HEK293T (cell line): ENCODE results near the gene EPHA3.
A peak's percentile ranks its signal among the peaks of the same experiment; 100 is the strongest.

ENCODE experiments used
- CTCF ChIA-PET: fragments of 350-600 bp; formaldehyde crosslinking; extraction: SDS; loops from one replicate; lab custom pipeline; 2021; ENCODE audit warnings: antibody characterized with exemption, inconsistent platforms; lab: Yijun Ruan, JAX
- POLR2A ChIA-PET: fragments of 350-600 bp; formaldehyde crosslinking; extraction: SDS; loops from one replicate; lab custom pipeline; 2020; ENCODE audit warnings: antibody characterized with exemption, inconsistent platforms; lab: Yijun Ruan, JAX
- DNase-seq: peaks from one replicate; pipeline ENCODE4 v3.0.0; 2012; ENCODE audit warnings: mixed read lengths; ENCODE audit errors: extremely low spot score
- ARNT ChIP-seq: fragments of 450-650 bp; IDR thresholded peaks from 2 replicates; pipeline ENCODE4 v1.6.1; 2017; ENCODE audit warnings: mild to moderate bottlenecking
- BHLHE40 ChIP-seq: fragments of 450-650 bp; IDR thresholded peaks from 2 replicates; pipeline ENCODE4 v1.6.1; 2016; ENCODE audit warnings: mild to moderate bottlenecking, moderate library complexity, borderline replicate concordance
- CTBP1 ChIP-seq: fragments of 450-650 bp; IDR thresholded peaks from 2 replicates; pipeline ENCODE4 v1.6.1; 2016; ENCODE audit warnings: borderline replicate concordance
- ELF4 ChIP-seq: fragments of 450-650 bp; IDR thresholded peaks from 2 replicates; pipeline ENCODE4 v1.6.1; 2017; ENCODE audit warnings: antibody characterized with exemption
- FOXA1 ChIP-seq: fragments of 450-650 bp; IDR thresholded peaks from 2 replicates; pipeline ENCODE4 v1.6.1; 2016; ENCODE audit warnings: mild to moderate bottlenecking
- FOXK2 ChIP-seq: fragments of 450-650 bp; IDR thresholded peaks from 2 replicates; pipeline ENCODE4 v1.6.1; 2016; ENCODE audit warnings: mild to moderate bottlenecking
- FOXM1 ChIP-seq: fragments of 450-650 bp; IDR thresholded peaks from 2 replicates; pipeline ENCODE4 v1.6.1; 2017; ENCODE audit warnings: mild to moderate bottlenecking, borderline replicate concordance
- HDGF ChIP-seq: fragments of 450-650 bp; IDR thresholded peaks from 2 replicates; pipeline ENCODE4 v1.6.1; 2017; ENCODE audit warnings: antibody characterized with exemption, borderline replicate concordance
- L3MBTL2 ChIP-seq: fragments of 450-650 bp; conservative IDR thresholded peaks from 2 replicates; pipeline ENCODE4 v1.6.1; 2016; ENCODE audit warnings: mild to moderate bottlenecking
- LEF1 ChIP-seq: fragments of 450-650 bp; IDR thresholded peaks from 2 replicates; pipeline ENCODE4 v1.6.1; 2017; ENCODE audit warnings: mild to moderate bottlenecking, borderline replicate concordance
- NFRKB ChIP-seq: fragments of 450-650 bp; IDR thresholded peaks from 2 replicates; pipeline ENCODE4 v1.6.1; 2016; ENCODE audit warnings: mild to moderate bottlenecking, moderate library complexity
- PKNOX1 ChIP-seq: fragments of 450-650 bp; IDR thresholded peaks from 2 replicates; pipeline ENCODE4 v1.6.1; 2016
- SP1 ChIP-seq: fragments of 450-650 bp; IDR thresholded peaks from 2 replicates; pipeline ENCODE4 v1.6.1; 2017
- SUZ12 ChIP-seq: fragments of 450-650 bp; IDR thresholded peaks from 2 replicates; pipeline ENCODE4 v1.6.1; 2016; ENCODE audit warnings: mild to moderate bottlenecking
- TARDBP ChIP-seq: fragments of 450-650 bp; IDR thresholded peaks from 2 replicates; pipeline ENCODE4 v1.6.1; 2016
- ZNF384 ChIP-seq: fragments of 450-650 bp; IDR thresholded peaks from 2 replicates; pipeline ENCODE4 v1.6.1; 2016

The EPHA3 gene

GRCh38 chr3:89107461-89108290 lies at the start of gene EPHA3:
Gene EPHA3, plus strand, starts transcription at chr3:89107621. Its CDS starts 128 bp downstream, at chr3:89107749.
- peak; percentile 75 for DNase-seq
- ChIA-PET CTCF (interaction anchor here (0.7 kb wide), 1 partner anchor 386 kb away, joined by 4 read pairs; no protein-coding TSS in a partner anchor), POLR2A (no interaction called here)
- TF ChIP-seq L3MBTL2 (peak; percentile 97), CTBP1 (peak; percentile 75), ZNF384 (no peak), PKNOX1 (peak; percentile 38), ARNT (peak; percentile 84)

GRCh38 chr3:89058371-89058770 lies 49.0 kb upstream of the EPHA3 start:
- TF ChIP-seq ELF4 (no peak), ARNT (no peak), HDGF (no peak), FOXA1 (no peak), LEF1 (no peak), CTBP1 (no peak), SP1 (no peak), TARDBP (no peak), BHLHE40 (no peak), SUZ12 (no peak), PKNOX1 (no peak)
- POLR2A ChIA-PET: no interaction called here
- CTCF ChIA-PET: no interaction called here
- no peak for DNase-seq

- TF ChIP-seq SUZ12 (no peak), ELF4 (no peak), LEF1 (no peak), L3MBTL2 (no peak)
- CTCF ChIA-PET: no interaction called here
- POLR2A ChIA-PET: no interaction called here
- no peak for DNase-seq
Measured at GRCh38 chr3:89059211-89059925, 48.1 kb upstream of the EPHA3 start.

- CTCF ChIA-PET: no interaction called here
- POLR2A ChIA-PET: no interaction called here
- TF ChIP-seq SP1: no peak
- no peak for TF ChIP-seq FOXK2
- no peak for TF ChIP-seq FOXM1
- TF ChIP-seq ZNF384: no peak
- TF ChIP-seq ELF4: no peak
- TF ChIP-seq ARNT: no peak
- no peak for TF ChIP-seq TARDBP
- no peak for TF ChIP-seq NFRKB
- TF ChIP-seq CTBP1: no peak
- no peak for TF ChIP-seq PKNOX1
- no peak for TF ChIP-seq SUZ12
- no peak for TF ChIP-seq HDGF
- no peak for TF ChIP-seq FOXA1
- no peak for TF ChIP-seq BHLHE40
- TF ChIP-seq L3MBTL2: no peak
- TF ChIP-seq LEF1: no peak
- no peak for DNase-seq
Measured at GRCh38 chr3:89061259-89061658, 46.2 kb upstream of the EPHA3 start.

- no peak for TF ChIP-seq CTBP1
- TF ChIP-seq NFRKB: no peak
- no peak for TF ChIP-seq HDGF
- TF ChIP-seq TARDBP: no peak
- no peak for TF ChIP-seq SUZ12
- TF ChIP-seq BHLHE40: no peak
- no peak for DNase-seq
- CTCF ChIA-PET: no interaction called here
- POLR2A ChIA-PET: no interaction called here
Measured at GRCh38 chr3:89067736-89068135, 39.7 kb upstream of the EPHA3 start.

GRCh38 chr3:89072642-89073041 lies 34.8 kb upstream of the EPHA3 start:
- CTCF ChIA-PET: no interaction called here
- POLR2A ChIA-PET: no interaction called here
- no peak for TF ChIP-seq ARNT
- TF ChIP-seq HDGF: no peak
- TF ChIP-seq ELF4: no peak
- no peak for TF ChIP-seq TARDBP
- no peak for TF ChIP-seq CTBP1
- TF ChIP-seq BHLHE40: no peak
- TF ChIP-seq FOXA1: no peak
- no peak for TF ChIP-seq PKNOX1
- TF ChIP-seq FOXK2: no peak
- TF ChIP-seq SP1: no peak
- TF ChIP-seq LEF1: no peak
- TF ChIP-seq NFRKB: no peak
- no peak for TF ChIP-seq FOXM1
- no peak for TF ChIP-seq L3MBTL2
- no peak for TF ChIP-seq ZNF384
- no peak for TF ChIP-seq SUZ12
- DNase-seq: no peak
